ENCODE measurements around the gene TMEM242. TPM values are rescaled to one million over a fixed set of nuclear protein-coding genes. Genes with fewer than 3 reads are reported as not detected.
A peak's percentile ranks its signal among the peaks of the same experiment; 100 is the strongest.

TMEM242 gene
- polyA plus RNA-seq, 1 of the 3 experiments (the other 2 are of a cell fraction), result 7.4 TPM

GRCh38 chr6:157322792-157323254, 496 bp downstream of the TMEM242 start:
- H4K20me1 ChIP-seq (ENCODE audit: insufficient read depth), result no peaks in the 10 kb centered on the region
- peaks cover 19 to 28% of the 10 kb centered on the region in 2 experiments for H3K36me3 ChIP-seq (replicated peaks in 1 of 2; ENCODE audit: control insufficient read depth in 1 of 2, insufficient read depth in 2 of 2, low read length in 1 of 2)
- H3K4me3 ChIP-seq (ENCODE audit: low read depth in 2 of 2, low read length in 1 of 2), result peak overlapping the region; percentile 79 to 89
- CTCF ChIA-PET, result interaction anchor here (0.8 to 4.8 kb wide), 8 partner anchors 8 to 551 kb away, joined by 3 to 39 read pairs (median 16); no protein-coding TSS in a partner anchor
- H3K27ac ChIP-seq (ENCODE audit: low read depth in 2 of 2, low read length in 1 of 2), result peak overlapping the region; percentile 89 to 94
- no peaks in the 10 kb centered on the region for H3K9me3 ChIP-seq
- peaks cover 25% of the 10 kb centered on the region for H3K79me2 ChIP-seq (ENCODE audit: insufficient read depth)
- H2AFZ ChIP-seq (ENCODE audit: low read depth), result peak overlapping the region; percentile 95; the same call in 1 of the 2 replicates
- DNase-seq, result peak; percentile 87
- POLR2A ChIA-PET, result interaction anchor here (0.7 to 2.2 kb wide), 7 partner anchors 8 to 434 kb away, joined by 3 to 19 read pairs (median 3); partner anchors contain the start of gene ZDHHC14
- peaks cover 23% of the 10 kb centered on the region for H3F3A ChIP-seq (replicated peaks; ENCODE audit: insufficient read depth)
- WGBS (ENCODE audit: low lambda C conversion rate), result 2% methylated on average over 21 of the region's 21 CpGs
- peaks cover 3 to 10% of the 10 kb centered on the region in 2 experiments; a peak in 2 of 4 replicates for H3K4me1 ChIP-seq (ENCODE audit: control insufficient read depth in 1 of 2, insufficient read depth in 2 of 2, low read depth in 1 of 2, low read length in 1 of 2)
- H3K4me2 ChIP-seq, result peak overlapping the region; percentile 89
- H3K9me2 ChIP-seq, result no peaks in the 10 kb centered on the region
- peak; percentile 28; the same call in 1 of the 2 replicates for TF ChIP-seq MXI1 (IDR thresholded peaks at IDR 0.05; ENCODE audit: low read depth, low read length)
- TF ChIP-seq FOXM1 (IDR thresholded peaks at IDR 0.05; ENCODE audit: low read depth), result no peak
- H3K9ac ChIP-seq, result peak overlapping the region; percentile 75
- H3K27me3 ChIP-seq (ENCODE audit: insufficient read depth), result no peaks in the 10 kb centered on the region

DNA sequence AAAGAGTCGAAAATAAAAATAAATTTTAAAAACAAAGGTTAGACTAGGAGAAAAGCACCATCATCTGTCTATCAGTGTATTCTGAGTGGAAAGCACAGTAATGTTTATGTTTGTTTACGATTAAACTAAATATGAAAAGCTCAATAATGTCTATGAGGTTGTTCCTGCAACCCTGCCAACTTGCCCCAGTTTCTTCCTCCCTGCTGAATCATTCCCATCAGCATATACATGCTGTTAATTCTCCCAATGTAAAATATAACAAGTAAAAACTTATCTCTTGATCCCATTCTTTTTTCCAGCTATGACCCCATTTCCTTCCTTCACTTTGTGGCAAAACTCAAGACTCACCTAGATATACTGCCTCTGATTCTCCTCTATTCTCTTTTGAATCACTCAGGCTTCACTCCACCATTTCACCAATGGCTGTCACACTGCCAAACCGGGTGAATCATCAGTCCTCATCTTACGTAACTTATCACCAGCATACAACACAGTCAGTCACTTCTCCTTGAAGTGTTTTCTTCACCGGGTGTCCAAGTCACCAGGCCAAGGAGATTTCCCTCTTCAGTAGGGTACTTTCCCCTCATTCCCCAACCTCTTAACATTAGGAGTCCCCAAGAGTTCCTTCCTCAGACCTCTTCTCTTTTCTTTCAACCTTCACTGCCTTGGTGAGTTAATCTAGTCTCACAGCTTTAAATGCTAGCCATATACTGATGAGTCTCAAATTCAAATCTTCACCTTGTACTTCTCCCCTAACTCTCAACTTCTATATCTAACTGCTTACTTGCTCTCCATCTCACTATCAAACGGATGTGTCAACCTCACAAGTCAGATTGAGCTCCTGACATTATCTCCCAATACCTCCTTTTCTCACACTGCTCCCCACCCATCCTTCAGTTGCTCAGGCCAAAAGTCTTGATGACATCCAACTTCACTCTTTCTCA, 6.2 kb downstream of the TMEM242 start:
- H2AFZ ChIP-seq (ENCODE audit: low read depth), result no peak overlapping the region
- peak overlapping the region in 1 of 2 experiments; percentile 73; a peak in 2 of 4 replicates for H3K27ac ChIP-seq (ENCODE audit: low read depth in 2 of 2, low read length in 1 of 2)
- no peak overlapping the region for H3K9ac ChIP-seq
- H3K4me1 ChIP-seq (ENCODE audit: control insufficient read depth in 1 of 2, insufficient read depth in 2 of 2, low read depth in 1 of 2, low read length in 1 of 2), result no peaks in the 10 kb centered on the region; a peak in 2 of 4 replicates
- no peak for DNase-seq
- no peaks in the 10 kb centered on the region for H4K20me1 ChIP-seq (ENCODE audit: insufficient read depth)
- no peak overlapping the region for H3K4me3 ChIP-seq (ENCODE audit: low read depth in 2 of 2, low read length in 1 of 2)
- H3K79me2 ChIP-seq (ENCODE audit: insufficient read depth), result peaks cover 25% of the 10 kb centered on the region
- no peak overlapping the region for H3K4me2 ChIP-seq
- peaks cover 40 to 54% of the 10 kb centered on the region in 2 experiments for H3K36me3 ChIP-seq (replicated peaks in 1 of 2; ENCODE audit: control insufficient read depth in 1 of 2, insufficient read depth in 2 of 2, low read length in 1 of 2)
- no peaks in the 10 kb centered on the region for H3K27me3 ChIP-seq (ENCODE audit: insufficient read depth)
- 48% methylated on average over 6 of the region's 6 CpGs for WGBS (ENCODE audit: low lambda C conversion rate)
- no peaks in the 10 kb centered on the region for H3K9me3 ChIP-seq
- POLR2A ChIA-PET, result no interaction called here
- no peaks in the 10 kb centered on the region for H3K9me2 ChIP-seq
- CTCF ChIA-PET, result interaction anchor here (1.2 to 1.4 kb wide), 2 partner anchors 280 to 350 kb away, joined by 4 to 6 read pairs; no protein-coding TSS in a partner anchor
- peaks cover 39% of the 10 kb centered on the region for H3F3A ChIP-seq (replicated peaks; ENCODE audit: insufficient read depth)
- TF ChIP-seq CTCF (IDR thresholded peaks at IDR 0.05) (no peak), GABPA (IDR thresholded peaks at IDR 0.05; ENCODE audit: low read depth) (no peak), NFIC (IDR thresholded peaks at IDR 0.05; ENCODE audit: borderline replicate concordance) (peak; percentile 76), EP300 (IDR thresholded peaks at IDR 0.05; ENCODE audit: borderline replicate concordance in 1 of 2, low read depth in 1 of 2, low read length in 1 of 2) (no peak), RAD21 (IDR thresholded peaks at IDR 0.05; ENCODE audit: low read length) (no peak), TCF12 (IDR thresholded peaks at IDR 0.05) (no peak), GATA2 (CRISPR knock-in tag; IDR thresholded peaks at IDR 0.05) (no peak), RFX5 (IDR thresholded peaks at IDR 0.05; ENCODE audit: low read length) (no peak), SMC3 (IDR thresholded peaks at IDR 0.05; ENCODE audit: low read depth, low read length) (no peak), NRF1 (IDR thresholded peaks at IDR 0.05; ENCODE audit: low read depth, low read length) (no peak), RXRA (IDR thresholded peaks at IDR 0.05; ENCODE audit: borderline replicate concordance, low read depth) (no peak), EZH2phosphoT487 (IDR thresholded peaks at IDR 0.05; ENCODE audit: borderline replicate concordance, low read depth) (no peak), PBX3 (IDR thresholded peaks at IDR 0.05) (0 out of 2 replicates have a peak, but pooled peaks have one; percentile 27), CHD2 (IDR thresholded peaks at IDR 0.05; ENCODE audit: low read length, partially characterized antibody) (no peak), TAF1 (IDR thresholded peaks at IDR 0.05; ENCODE audit: borderline replicate concordance, low read depth, low read length) (no peak), FOSL2 (IDR thresholded peaks at IDR 0.05; ENCODE audit: borderline replicate concordance, low read depth) (peak; percentile 77), FOXM1 (IDR thresholded peaks at IDR 0.05; ENCODE audit: low read depth) (no peak), POLR2AphosphoS5 (IDR thresholded peaks at IDR 0.05; ENCODE audit: low read depth, low read length) (no peak), SIN3A (IDR thresholded peaks at IDR 0.05; ENCODE audit: borderline replicate concordance, low read depth, low read length) (no peak)
- TF ChIP-seq, protein P1, sequence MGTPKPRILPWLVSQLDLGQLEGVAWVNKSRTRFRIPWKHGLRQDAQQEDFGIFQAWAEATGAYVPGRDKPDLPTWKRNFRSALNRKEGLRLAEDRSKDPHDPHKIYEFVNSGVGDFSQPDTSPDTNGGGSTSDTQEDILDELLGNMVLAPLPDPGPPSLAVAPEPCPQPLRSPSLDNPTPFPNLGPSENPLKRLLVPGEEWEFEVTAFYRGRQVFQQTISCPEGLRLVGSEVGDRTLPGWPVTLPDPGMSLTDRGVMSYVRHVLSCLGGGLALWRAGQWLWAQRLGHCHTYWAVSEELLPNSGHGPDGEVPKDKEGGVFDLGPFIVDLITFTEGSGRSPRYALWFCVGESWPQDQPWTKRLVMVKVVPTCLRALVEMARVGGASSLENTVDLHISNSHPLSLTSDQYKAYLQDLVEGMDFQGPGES (IDR thresholded peaks at IDR 0.05; ENCODE audit: low read depth, low read length), result no peak
